HG03558 (cell line): ENCODE measurements around the gene SLC25A13.
"Not testable (repeated sequence)": the region's sequence is repeated elsewhere in the genome, so short reads cannot be mapped to it uniquely, and the experiment has no call there.

Source experiments
- ATAC-seq: cut with Tn5 transposase; IDR thresholded peaks from one replicate; pipeline ENCODE4 v1.9.1; 2021; ENCODE audit warnings: moderate number of reproducible peaks; ENCODE audit not compliant: unreplicated experiment; ENCODE audit errors: extremely low read depth

Gene SLC25A13

DNA sequence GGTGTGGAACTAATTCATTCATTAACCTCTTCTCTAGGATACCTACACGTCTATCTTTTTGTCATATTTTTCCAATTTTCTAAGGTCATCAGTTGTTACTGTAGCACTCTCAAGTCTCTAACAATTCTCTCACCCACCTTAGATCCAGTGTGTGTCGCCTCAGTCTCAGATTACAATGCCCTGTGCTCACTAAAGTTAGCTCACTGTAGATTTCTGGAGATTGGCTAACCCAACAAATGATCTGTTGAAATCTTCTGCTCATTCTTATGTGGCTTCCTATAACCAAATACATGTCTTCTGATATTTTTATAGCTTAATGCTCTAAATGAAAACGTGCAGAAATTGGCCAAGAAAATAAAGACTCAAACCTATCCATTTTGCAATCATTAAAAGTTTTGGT lies 142.6 kb downstream of the SLC25A13 start:
- no peak for ATAC-seq

DNA sequence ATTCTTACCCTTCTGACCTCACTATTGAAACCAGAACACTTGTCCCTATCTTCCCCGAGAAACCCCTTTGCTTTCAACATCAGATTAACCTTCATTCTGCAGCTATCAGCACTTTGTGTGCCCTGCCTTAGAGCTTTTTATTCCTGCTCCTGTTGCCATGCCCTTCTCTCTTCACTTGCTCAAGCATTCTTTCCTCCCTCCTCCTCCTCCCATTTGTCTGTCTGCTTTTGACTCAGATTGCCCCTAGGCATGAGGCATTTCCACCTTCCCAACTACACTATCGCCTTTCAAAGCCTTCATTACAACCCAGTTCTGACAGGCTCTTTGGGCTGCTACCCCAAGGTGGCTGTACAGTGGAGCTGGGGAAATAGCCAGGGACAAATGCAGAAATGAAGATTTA lies 143.3 kb downstream of the SLC25A13 start:
- no peak for ATAC-seq

DNA sequence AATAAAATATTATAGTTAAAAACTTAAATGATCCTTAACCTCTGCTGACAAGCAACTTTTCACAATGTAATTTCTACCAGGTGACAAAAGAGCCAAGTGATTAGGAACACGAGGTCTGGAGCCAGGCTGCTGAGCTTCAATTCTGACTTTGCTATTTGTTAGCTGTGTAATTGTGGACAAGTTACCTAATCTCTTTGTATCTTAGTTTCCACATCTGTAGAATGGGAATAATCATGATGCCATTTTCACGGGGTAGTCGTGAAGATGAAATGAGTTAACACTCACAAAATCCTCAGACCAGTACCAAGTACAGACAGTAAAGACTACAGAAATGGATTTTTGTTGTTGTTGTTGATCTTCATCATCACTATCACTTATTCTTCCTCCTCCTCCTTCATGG lies 144.5 kb downstream of the SLC25A13 start:
- ATAC-seq: no peak

DNA sequence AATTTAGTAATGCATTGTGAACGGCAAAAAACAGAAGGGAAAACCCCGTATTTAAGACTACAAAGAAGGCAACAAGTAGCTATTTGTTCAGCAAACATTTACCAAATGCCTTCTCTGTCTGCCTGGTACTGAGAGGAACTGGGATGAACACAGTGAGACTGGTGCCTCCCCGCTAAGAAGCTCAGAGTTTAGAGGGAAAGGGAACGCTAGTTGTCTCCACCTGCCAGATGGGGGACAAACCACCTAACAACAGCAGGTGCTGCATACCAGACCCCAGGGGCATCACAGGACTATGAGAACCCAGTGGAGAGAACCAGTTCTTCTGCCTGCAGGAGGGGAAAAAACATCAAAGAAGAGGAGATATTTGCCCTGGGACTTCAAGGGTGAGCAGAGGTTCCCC lies 147.1 kb downstream of the SLC25A13 start:
- no peak for ATAC-seq

DNA sequence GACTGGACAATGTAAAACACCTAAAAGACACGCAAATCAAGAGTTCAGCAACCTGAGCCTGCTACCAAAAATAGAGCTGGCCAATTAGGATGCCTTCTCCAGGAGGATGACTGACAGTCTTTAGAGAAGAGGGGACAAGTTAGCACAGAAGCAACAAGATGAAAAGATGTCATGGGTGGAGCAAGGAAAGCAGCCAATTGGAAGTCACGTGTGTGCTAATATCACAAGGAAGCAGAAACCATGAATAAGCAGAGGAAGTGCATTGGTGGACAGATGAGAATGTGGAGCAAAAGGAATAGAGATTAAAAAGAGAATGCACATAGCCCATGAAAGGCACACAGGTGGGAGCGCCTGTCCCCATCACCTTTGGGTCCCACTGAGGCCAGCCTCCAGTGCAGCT lies 148.1 kb downstream of the SLC25A13 start:
- ATAC-seq: no peak

DNA sequence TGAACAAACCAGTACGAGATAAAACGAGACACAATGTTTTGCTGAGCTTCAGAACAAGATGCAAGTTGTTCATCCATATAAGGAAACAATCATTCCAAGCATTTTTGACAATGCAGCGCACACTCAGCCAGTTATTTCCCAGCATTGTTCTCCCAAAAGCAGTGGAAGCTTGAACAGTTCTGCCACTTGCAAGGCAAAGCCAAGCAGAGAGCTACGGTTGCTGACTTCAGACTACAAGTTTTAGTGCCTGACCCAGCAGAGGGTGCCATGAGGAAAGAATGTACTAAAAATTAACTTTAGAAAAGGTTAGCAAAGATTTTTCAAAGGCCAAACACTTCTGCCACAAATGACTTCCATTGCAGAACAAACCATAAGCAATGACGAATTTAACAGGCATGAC lies 152.5 kb downstream of the SLC25A13 start:
- no peak for ATAC-seq

DNA sequence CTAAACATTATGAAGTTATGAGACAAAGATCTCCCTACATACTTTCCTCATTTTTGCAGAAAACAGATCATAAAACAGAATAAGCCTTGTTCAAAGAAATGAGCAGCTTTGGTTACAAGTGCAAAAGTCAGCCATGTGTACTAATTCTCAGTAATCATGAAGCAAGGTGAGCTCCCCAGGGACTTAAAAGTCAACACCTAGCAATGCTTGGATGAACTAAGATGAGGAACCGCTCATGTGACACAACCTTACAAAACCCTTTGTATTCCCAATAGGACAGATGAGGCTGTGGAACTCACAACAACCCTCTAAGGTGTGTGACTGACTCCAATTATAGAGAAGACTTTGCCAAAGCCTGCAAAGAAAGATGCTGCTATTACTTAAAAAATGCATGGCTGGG lies 154.5 kb downstream of the SLC25A13 start:
- ATAC-seq: no peak

DNA sequence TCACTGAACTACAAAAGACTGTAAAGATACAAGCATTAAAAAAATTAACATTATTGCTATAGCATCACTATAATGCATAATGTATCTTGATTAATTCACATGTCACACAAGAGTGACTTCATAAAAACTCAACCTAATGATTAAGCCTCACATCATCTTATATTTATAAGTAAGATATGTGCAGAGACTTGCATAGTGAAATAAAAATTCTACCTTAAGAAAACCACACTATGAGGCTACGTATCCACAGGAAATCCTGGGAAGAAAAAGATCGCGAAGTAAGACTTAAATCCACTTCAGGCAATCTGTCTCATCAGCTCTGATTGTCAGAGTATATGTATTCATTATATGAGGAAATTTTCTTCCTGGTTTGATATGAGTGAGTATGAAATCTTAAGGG lies 160.0 kb downstream of the SLC25A13 start:
- ATAC-seq: no peak

DNA sequence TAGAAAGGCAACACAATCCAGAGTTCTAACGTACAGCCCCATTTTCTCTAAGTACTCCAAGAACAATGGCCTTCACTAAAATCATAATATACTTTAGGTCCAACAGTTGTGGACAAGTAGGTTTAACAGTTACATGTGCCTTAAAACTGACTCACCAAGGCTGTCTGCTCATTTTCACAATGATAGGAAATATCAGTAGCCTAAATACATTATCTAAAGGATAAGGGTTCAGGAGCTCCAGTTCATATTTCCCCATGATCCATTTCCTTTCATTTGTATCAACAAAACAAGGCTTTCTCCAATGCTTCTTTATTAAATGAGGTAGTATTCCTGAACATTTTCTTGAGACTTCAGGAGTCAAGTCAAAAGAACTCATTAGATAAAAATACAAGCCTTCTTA lies 164.0 kb downstream of the SLC25A13 start:
- ATAC-seq: no peak

DNA sequence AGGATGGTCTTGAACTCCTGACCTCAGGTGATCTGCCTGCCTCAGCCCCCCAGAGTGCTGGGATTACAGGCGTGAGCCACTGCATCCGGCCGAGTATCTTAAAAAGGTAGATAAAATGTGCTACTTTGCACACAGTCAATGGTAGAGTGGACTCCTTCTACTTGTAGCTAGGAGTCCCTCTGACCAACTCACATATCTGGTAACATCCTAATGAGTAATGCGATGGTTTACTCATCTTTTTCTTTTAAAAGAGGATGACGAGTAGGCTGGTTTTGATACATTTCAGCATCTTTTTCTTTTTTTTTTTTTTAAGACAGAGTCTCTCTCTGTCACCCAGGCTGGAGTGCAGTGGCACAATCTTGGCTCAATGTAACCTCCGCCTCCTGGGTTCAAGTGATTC lies 167.4 kb downstream of the SLC25A13 start:
- ATAC-seq: not testable (repeated sequence)

DNA sequence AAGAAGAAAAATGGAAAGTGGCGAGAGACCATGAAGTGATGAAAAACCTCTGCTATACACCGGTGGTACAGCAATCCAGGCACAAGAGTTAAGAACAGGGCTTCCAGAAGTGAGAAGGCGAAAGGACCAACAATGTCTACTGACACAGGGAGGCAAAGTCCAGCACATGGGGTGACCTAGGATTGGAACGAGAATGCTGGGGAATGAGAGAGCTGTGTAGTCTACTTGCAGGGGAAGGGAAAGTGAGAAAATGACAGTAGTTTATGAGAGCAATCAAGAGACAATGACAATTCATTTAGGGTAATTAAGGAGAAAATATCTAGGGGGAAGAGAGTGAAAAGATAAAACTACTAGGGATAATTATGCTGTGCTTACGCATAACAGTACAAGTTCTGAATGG lies 169.2 kb downstream of the SLC25A13 start:
- no peak for ATAC-seq

DNA sequence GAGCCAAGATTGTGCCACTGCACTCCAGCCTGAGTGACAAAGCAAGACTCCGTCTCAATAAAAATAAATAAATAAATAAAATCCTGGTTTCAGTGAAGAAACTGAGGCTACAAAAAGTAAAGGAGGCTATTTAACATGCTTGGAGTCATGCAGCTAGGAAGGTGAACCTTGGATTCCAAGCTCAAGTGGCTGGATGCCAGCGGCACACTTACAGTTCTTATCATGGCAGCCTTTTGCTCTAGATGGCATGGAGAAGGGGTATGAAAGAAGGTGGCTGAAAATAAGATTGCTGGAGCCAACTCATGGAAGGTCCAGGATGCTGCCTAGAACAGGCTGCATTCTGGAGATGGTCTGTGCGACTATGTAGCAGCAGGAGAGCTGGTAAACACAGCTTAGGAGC lies 170.0 kb downstream of the SLC25A13 start:
- ATAC-seq: no peak

DNA sequence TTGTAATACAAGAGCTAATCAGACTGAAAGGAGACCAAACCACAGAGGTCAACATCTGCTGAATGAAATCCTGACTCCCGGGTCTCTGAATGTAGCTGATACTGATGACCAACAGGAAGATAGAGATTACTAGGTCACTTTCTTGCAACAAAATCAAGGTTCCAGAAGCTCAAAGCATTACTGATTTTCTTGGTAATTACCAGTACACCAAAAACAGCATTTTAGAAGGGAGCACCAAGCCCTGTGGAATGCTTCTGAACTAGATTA lies 177.7 kb downstream of the SLC25A13 start:
- no peak for ATAC-seq

DNA sequence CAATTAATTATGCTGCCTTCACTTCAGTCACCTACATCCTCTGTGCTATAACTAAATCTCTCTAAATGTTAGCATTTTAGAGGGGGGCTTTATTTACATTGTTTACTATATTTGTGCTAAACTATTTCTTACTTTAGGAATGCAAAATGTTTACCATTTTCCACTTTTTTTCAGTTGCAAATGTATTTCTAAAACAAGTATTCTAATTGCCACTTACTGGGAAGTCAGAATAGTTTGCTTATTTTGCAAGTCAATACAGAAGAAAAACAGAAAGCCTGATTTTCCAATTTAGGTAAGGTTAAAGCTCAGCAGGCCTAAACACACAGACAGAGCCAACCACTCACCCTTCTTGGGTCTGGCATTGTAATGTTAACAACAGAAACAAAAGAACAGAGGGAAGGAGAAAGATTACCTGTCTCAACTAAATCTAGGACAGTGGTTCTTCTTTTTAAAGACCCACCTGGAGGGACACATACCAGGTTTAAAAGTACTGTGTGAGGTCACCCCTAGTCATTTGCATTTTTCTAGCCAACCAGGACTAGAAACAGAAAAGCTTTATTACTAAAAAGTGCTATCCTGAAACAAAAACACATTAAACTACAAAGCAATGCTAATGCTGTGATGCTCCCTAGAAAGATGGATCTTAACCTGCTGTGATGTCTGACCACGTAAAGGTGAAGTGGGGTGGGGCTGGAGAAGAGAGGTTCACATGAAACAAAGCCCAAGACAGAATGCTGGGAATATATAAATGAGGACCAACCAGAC lies 178.2 kb downstream of the SLC25A13 start:
- ATAC-seq: no peak

DNA sequence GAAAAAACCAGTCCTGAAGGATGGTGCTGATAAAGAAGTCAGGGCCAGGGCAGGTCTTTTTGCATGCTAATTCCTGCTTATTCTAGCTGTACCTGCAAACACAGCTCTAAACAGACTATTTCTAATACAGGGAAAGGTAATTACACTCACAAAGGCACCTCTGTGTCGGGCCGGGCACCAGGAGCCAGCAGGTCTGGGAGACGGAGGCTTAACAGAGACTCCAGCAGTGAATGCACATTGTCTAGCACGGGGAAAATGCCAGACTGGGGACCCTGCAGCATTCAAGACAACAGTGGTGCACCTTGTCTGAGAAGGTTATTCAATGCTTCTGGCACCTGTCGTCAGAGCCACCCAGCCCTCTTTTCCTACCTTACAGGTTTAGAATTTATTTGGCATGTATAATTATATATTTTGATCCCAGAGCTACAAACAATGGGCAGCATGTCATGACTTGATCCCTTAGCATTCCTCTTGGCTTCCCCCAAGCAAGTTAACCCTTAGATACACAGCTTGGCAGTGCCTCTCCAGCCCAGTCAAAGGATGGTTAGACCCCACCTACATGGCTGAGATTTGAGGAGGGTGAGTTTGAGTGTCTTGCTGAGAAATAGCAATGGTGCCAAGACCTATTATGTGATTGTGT lies 185.2 kb downstream of the SLC25A13 start:
- no peak for ATAC-seq

DNA sequence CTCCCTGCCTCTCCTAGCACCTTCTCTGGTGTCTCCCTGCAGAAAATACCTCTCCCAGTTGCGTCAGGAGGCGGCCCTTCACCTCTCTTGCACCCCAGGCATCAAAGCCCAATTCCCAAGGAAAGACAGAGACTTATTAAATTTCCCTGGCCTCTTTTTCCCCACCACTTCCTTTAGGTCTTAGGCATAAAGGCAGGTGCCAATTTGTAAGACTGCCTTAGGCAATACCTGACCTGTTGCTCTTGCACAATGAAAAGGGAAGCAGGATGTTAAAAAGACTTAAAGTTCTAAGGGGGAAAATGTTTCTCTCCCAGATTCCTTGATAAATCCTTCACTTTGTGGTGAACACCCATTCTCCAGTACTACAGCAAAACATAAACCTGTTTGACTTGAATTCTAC lies 186.7 kb downstream of the SLC25A13 start:
- no peak for ATAC-seq

DNA sequence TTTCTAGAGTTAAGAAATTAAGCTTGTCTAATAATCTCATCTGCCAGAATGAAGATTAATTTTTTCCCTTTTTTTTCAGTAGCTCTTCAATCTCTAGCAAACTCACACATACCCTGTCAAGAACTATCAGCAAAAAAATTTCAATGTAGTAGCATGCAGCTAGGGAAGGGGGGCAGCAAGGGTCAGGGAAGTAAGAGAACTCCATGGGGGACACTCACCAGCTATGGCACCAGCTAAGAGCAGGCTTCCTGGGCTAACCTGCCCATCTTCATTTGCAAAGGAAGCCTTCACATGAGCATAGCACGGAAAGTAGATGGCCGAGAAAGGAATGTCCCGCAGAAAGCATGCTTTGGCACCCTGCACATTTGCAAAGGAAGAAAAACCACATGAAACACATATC lies 190.4 kb downstream of the SLC25A13 start:
- no peak for ATAC-seq

DNA sequence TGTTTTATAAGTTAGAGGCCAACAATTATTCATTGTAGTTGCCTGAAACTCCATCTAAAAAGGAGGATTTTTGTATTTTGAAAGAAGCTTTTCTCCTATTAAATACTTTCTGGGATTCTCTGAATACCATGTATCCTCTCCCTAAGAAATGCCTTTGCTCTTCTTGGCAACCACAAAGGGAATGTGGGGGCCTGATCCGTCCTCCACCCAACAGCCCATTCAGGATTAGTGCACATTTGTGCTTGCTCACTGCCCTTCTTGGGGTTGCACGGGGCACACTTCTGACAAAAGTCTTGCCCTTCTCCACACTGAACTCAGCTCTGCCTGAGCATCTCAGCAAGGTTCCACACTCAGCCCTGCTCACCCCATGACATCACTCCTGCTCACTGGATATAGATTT lies 194.2 kb downstream of the SLC25A13 start:
- no peak for ATAC-seq

DNA sequence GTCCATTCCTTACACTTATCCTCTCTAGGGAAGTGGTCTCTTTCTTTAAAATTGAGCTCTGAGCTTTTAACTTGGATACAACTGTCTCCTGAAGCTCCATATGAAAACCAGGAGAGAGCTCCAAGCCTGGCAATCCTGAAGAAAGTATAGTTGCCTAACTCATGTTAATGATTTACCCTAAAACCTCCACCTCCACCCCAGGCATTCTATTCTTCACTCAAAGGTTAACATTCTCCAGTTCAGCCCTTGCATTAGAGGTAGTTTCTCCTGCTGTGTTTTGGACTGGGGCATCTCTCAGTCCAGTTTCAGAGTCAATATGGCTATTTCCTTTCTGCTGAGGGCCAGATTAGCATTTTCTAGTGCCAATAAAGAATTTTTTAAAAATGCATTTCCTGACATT lies 195.5 kb downstream of the SLC25A13 start:
- ATAC-seq: no peak

DNA sequence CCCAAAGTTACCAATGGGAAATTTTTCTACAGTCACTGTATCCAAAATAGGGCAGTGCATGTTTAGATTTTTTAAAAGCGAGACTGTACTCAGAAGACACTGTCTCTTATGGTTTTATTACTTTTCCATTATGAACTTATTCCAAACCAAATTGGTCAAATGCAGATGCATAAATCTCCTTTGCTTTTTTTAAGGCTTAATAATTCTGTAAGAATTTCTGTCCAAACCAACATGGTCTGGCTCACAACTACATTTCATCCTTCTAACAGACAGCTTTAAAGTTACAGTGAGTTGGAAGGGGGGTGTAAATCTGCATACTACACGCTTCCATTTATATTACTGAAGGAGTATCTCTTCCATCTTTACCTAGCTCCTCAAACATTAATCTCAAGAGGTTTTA lies 199.2 kb downstream of the SLC25A13 start:
- no peak for ATAC-seq

DNA sequence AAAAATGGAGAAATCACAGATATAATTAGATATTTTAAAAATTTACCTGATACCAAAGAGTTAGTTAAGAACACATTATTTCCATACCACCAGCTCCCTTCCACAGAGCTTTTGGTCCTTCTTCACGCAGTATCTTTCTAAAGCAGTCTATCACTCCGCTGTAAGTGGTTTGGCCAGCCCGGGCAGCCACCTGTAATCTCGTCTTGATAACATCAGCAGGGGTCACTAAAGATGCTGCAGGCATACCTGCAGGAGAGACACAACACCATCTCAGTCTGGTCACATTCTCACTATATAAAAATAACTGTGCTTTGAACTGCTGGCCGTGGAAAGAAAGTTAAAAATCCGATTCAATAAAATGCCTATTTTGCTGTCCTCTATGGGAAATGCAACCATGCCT lies 200.1 kb downstream of the SLC25A13 start:
- no peak for ATAC-seq

DNA sequence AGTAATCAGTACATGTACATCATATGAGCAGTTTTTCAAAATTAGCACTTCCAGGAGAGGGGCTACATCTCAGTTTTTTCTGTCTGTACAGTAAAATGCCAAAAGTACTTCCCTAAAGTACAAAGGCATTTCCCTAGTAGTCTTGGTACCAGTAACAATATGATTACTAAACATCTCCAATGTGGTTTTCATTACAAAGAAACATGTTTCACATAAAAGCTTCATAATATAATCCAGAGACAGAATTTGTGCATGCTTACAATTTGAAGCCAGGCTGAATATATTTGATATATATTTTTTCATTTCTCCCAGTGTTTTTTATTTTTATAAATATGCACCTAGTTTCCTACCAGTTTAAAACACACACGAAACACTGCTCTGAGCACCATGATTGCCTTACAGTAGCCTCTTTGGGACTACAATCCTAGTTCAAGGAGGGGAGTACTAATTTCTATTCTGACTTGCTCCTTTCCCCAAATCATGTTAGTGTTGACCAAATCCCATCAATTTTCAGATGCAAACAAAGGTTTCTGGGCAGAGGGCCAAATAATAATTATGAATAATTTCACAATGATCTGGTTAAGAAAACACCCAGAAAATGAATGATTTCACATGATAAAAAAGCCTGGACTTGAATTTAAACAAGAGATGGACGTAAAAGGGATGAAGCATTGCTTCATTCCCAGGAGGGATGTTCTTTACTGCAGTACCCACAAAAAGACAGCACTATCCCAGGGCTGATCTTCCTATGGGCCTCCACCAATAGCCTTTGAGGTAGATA lies 201.3 kb downstream of the SLC25A13 start:
- ATAC-seq: no peak
